ENCODE results near the gene FSTL4. TPM values are rescaled to one million over a fixed set of nuclear protein-coding genes. Genes with fewer than 3 reads are reported as not detected.

Gene FSTL4
- total RNA-seq, 1 experiment from 2014 or later: 2.7 TPM

GRCh38 chr5:133265257-133265656, 347.1 kb downstream of the FSTL4 start:
- CTCF ChIA-PET: interaction anchor here (0.6 kb wide), 1 partner anchor 9 kb away, joined by 3 read pairs; no protein-coding TSS in a partner anchor

DNA sequence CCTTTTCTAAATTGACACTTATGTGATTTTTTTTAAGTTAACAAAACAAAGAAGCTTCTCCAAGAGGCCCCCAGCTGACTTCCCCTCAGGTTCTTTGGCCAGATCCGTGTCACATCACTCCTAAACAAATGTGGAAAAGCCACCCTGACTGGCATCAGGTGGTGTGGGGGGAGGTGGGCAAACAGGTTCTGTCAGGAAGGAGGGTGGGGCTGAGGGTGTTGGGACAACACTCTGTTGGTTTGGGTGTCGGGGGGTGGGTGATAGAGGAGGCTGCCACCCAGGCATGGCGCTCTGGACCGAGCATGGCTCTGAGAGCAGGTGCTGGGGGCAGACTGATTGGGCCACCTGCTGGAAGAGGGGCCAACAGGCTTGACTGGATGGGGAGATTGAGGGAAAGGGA, 349.7 kb downstream of the FSTL4 start:
- Histone ChIP-seq H3K4me3 (ENCODE audit: low read depth, low read length) (no peak overlapping the region), H3K36me3 (ENCODE audit: control insufficient read depth, insufficient read depth, low read length) (no peaks in the 10 kb centered on the region), H3K27me3 (replicated peaks; ENCODE audit: control insufficient read depth, insufficient read depth, low read length) (no peaks in the 10 kb centered on the region), H3K9me3 (no peaks in the 10 kb centered on the region), H3K4me1 (peaks cover 10% of the 10 kb centered on the region; the same call in 1 of the 2 replicates)
- Mint-ChIP-seq H3K36me3 (ENCODE audit: insufficient read depth, unreplicated experiment) (peaks cover 6% of the 10 kb centered on the region), H3K27ac (ENCODE audit: unreplicated experiment) (no peak overlapping the region), H3K9me3 (ENCODE audit: unreplicated experiment) (no peaks in the 10 kb centered on the region), H3K4me3 (ENCODE audit: unreplicated experiment) (no peak overlapping the region), H3K4me1 (ENCODE audit: low read depth, unreplicated experiment) (peaks cover 4% of the 10 kb centered on the region), H3K27me3 (ENCODE audit: insufficient read depth, unreplicated experiment) (no peaks in the 10 kb centered on the region)
- ChIA-PET POLR2A (no interaction called here), CTCF (interaction anchor here (1.8 kb wide), 1 partner anchor 15 kb away, joined by 12 read pairs; no protein-coding TSS in a partner anchor)
- intact Hi-C loops (cut with micrococcal nuclease; ENCODE audit: unreplicated experiment): no loop called here
- no TSS peak for BruUV-seq (replicated peaks)
- no peak for TF ChIP-seq CTCF (IDR thresholded peaks at IDR 0.05; ENCODE audit: insufficient read depth in 1 of 2, low read depth in 1 of 2, low read length in 1 of 2, severe bottlenecking in 1 of 2, unreplicated experiment in 1 of 2)
- no peak for DNase-seq

More at GRCh38 chr5:133265257-133265656, 347.1 kb downstream of the FSTL4 start:
- no peak overlapping the region for H3K4me3 Mint-ChIP-seq (ENCODE audit: unreplicated experiment)
- Histone ChIP-seq H3K4me3 (ENCODE audit: low read depth, low read length) (no peak overlapping the region), H3K4me1 (peaks cover 11% of the 10 kb centered on the region; the same call in 1 of the 2 replicates), H3K9me3 (no peaks in the 10 kb centered on the region), H3K27me3 (replicated peaks; ENCODE audit: control insufficient read depth, insufficient read depth, low read length) (no peaks in the 10 kb centered on the region), H3K36me3 (ENCODE audit: control insufficient read depth, insufficient read depth, low read length) (no peaks in the 10 kb centered on the region)
- POLR2A ChIA-PET: no interaction called here
- H3K9me3 Mint-ChIP-seq (ENCODE audit: unreplicated experiment): no peaks in the 10 kb centered on the region
- no peaks in the 10 kb centered on the region for H3K27me3 Mint-ChIP-seq (ENCODE audit: insufficient read depth, unreplicated experiment)
- H3K4me1 Mint-ChIP-seq (ENCODE audit: low read depth, unreplicated experiment): peaks cover 5% of the 10 kb centered on the region
- BruUV-seq (replicated peaks): no TSS peak
- no peak overlapping the region for H3K27ac Mint-ChIP-seq (ENCODE audit: unreplicated experiment)
- intact Hi-C loops (cut with micrococcal nuclease; ENCODE audit: unreplicated experiment): no loop called here
- TF ChIP-seq CTCF (IDR thresholded peaks at IDR 0.05; ENCODE audit: insufficient read depth in 1 of 2, low read depth in 1 of 2, low read length in 1 of 2, severe bottlenecking in 1 of 2, unreplicated experiment in 1 of 2): no peak
- DNase-seq: no peak
- peaks cover 6% of the 10 kb centered on the region for H3K36me3 Mint-ChIP-seq (ENCODE audit: insufficient read depth, unreplicated experiment)

- Histone ChIP-seq H3K4me1 (peaks cover 4% of the 10 kb centered on the region; the same call in 1 of the 2 replicates), H3K4me3 (ENCODE audit: low read depth, low read length) (no peak overlapping the region), H3K36me3 (ENCODE audit: control insufficient read depth, insufficient read depth, low read length) (no peaks in the 10 kb centered on the region), H3K27me3 (replicated peaks; ENCODE audit: control insufficient read depth, insufficient read depth, low read length) (no peaks in the 10 kb centered on the region), H3K9me3 (no peaks in the 10 kb centered on the region)
- Mint-ChIP-seq H3K4me1 (ENCODE audit: low read depth, unreplicated experiment) (no peaks in the 10 kb centered on the region), H3K36me3 (ENCODE audit: insufficient read depth, unreplicated experiment) (peaks cover 4% of the 10 kb centered on the region), H3K4me3 (ENCODE audit: unreplicated experiment) (no peak overlapping the region), H3K27me3 (ENCODE audit: insufficient read depth, unreplicated experiment) (no peaks in the 10 kb centered on the region), H3K27ac (ENCODE audit: unreplicated experiment) (no peak overlapping the region), H3K9me3 (ENCODE audit: unreplicated experiment) (no peaks in the 10 kb centered on the region)
- TF ChIP-seq CTCF (IDR thresholded peaks at IDR 0.05; ENCODE audit: insufficient read depth in 1 of 2, low read depth in 1 of 2, low read length in 1 of 2, severe bottlenecking in 1 of 2, unreplicated experiment in 1 of 2): peak in 1 of 2 experiments; percentile 44
- BruUV-seq (replicated peaks): no TSS peak
- peak in 1 of 2 experiments; percentile 42 for DNase-seq
- intact Hi-C loops (cut with micrococcal nuclease; ENCODE audit: unreplicated experiment): no loop called here
- ChIA-PET CTCF (interaction anchor here (0.6 to 1.8 kb wide), 2 partner anchors 14 to 130 kb away, joined by 5 to 12 read pairs; no protein-coding TSS in a partner anchor), POLR2A (no interaction called here)
Measured at GRCh38 chr5:133261993-133262392, 350.3 kb downstream of the FSTL4 start.
